GM19468 (cell line): ENCODE measurements around the gene TMEM132A.

Source experiments
- ATAC-seq: cut with Tn5 transposase; IDR thresholded peaks from one replicate; pipeline ENCODE4 v1.9.1; 2021; ENCODE audit warnings: mild to moderate bottlenecking, moderate library complexity, moderate number of reproducible peaks; ENCODE audit not compliant: unreplicated experiment; ENCODE audit errors: extremely low read depth

Gene TMEM132A

DNA sequence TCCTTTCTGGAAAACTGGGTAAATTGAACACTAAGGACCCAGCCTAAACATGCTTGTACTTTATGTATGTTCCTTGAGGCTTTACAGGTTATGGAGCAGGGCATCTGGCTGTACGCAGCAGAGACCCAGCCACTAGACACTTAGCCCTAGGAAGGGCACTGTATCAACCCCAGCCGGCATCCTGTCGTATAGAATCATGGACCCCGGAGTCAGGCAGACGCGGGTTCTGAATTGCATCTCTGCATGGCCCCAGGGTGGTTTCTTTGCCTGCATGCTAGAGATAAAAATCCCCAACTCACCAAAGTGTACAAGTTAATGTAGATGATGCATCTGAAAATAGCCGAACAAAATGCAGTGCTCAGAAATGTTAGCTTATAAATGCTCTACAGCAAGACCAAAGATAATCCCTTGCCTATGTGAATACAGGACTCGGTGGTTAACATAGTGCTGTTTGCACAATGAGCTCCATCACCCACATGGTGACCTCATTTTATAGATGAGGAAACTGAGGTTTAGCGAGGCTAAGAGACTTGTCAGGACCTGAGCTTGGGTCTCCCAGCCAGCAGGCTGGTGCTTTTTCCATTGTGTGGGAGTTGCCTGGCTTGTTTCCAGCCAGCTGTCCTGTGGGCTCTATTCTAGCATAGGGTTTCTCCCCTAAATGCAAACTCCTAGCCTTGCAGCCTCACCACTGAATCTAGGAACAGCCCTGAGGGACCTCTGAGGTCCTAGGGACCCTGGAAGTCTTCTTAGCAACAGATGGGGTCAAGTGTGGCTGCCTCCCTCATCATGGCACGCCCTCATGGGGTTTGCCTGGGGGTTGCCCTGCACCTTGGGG, 54.5 kb downstream of the TMEM132A start:
- ATAC-seq = no peak

GRCh38 chr11:60981515-60981914, 57.3 kb downstream of the TMEM132A start:
- ATAC-seq = no peak

DNA sequence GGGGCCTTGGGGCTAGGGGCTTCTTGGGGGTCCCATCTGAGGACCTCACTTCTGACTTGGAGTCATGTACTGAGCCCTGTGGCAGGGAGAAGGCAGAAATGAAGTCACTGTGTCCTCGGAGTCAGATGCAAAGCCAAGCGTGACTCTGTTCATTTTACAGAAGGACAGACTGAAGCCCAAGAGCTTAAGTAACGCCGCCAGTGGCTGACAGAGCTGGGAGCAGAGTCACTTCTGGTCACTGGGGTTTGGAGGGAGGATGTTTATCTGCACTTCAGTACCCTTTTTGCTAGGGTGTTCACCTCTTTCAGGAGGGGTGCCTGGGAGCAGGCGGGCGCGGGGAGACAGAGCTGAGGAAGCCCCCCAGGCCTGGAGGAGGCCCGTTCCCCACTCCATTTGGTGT, 57.9 kb downstream of the TMEM132A start:
- no peak for ATAC-seq

DNA sequence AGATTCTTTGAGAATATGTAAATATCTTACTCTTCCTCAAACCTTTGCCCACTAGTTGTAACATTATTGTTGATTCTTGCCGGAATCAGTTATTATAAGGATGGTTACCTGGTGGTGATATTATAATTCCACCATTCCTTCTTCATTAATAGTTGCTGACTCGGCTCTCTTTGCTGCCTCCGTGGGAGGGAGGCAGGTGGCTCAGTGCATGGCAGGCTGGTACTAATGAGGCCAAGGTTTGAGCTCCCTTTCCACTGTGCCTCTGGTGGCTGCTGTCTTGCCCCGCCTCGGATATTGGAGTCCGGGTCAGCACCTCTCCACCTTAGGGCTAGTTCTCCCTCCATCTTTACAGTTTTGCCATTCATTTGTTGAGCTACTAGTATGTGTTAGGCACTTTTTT, 59.9 kb downstream of the TMEM132A start:
- no peak for ATAC-seq

GRCh38 chr11:60984636-60985035, 60.4 kb downstream of the TMEM132A start:
- no peak for ATAC-seq

- no peak for ATAC-seq
Measured at GRCh38 chr11:60985501-60985900, 61.2 kb downstream of the TMEM132A start.

- no peak for ATAC-seq
Measured at GRCh38 chr11:60985991-60986915, 62.0 kb downstream of the TMEM132A start.
